Measurements from ENCODE around the gene NPIPB8. TPM values are rescaled to one million over a fixed set of nuclear protein-coding genes. Genes with fewer than 3 reads are reported as not detected.

NPIPB8 gene
- total and polyA plus RNA-seq, 2 of the 13 experiments (the other 11 are each of a cell fraction or from before 2014, with no cell fraction given) = 0.49 to 2.3 TPM

DNA sequence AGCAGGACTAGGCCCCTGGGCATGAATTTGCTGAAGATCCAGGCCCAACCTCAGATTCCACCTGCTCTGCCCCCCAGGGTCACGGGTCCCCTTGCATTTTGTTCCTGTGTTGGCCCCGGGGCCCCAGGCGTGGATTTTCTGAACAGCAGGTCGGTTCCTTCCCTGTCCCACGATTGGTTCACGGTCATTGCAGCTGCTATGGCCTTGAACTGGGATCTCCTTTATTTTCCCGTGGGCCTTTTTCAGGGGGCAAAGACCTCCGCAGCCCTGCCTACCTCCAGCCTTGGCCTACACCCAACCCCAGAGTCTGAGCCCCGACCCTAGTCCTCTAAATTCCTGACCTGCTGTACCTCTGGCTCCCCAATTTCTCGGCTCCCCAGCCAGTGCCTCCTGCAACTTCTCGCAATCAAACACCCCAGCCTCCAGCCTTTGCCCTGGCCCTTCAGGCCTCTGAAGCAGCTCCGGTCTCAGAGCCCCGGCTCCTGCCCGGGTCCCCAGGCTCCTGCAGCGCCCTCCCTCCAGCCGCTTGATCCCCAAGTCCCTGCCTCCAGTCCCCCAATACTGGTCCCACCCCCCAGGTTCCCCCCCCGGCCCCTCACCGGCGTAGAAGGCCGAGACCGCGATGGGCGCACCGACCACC is 15.2 kb upstream of the NPIPB8 start (continued):
- TF ChIP-seq, protein P1, sequence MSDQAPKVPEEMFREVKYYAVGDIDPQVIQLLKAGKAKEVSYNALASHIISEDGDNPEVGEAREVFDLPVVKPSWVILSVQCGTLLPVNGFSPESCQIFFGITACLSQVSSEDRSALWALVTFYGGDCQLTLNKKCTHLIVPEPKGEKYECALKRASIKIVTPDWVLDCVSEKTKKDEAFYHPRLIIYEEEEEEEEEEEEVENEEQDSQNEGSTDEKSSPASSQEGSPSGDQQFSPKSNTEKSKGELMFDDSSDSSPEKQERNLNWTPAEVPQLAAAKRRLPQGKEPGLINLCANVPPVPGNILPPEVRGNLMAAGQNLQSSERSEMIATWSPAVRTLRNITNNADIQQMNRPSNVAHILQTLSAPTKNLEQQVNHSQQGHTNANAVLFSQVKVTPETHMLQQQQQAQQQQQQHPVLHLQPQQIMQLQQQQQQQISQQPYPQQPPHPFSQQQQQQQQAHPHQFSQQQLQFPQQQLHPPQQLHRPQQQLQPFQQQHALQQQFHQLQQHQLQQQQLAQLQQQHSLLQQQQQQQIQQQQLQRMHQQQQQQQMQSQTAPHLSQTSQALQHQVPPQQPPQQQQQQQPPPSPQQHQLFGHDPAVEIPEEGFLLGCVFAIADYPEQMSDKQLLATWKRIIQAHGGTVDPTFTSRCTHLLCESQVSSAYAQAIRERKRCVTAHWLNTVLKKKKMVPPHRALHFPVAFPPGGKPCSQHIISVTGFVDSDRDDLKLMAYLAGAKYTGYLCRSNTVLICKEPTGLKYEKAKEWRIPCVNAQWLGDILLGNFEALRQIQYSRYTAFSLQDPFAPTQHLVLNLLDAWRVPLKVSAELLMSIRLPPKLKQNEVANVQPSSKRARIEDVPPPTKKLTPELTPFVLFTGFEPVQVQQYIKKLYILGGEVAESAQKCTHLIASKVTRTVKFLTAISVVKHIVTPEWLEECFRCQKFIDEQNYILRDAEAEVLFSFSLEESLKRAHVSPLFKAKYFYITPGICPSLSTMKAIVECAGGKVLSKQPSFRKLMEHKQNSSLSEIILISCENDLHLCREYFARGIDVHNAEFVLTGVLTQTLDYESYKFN (CRISPR knock-in tag; conservative IDR thresholded peaks at IDR 0.05) = peak; percentile 58
- TF ChIP-seq, protein P2, sequence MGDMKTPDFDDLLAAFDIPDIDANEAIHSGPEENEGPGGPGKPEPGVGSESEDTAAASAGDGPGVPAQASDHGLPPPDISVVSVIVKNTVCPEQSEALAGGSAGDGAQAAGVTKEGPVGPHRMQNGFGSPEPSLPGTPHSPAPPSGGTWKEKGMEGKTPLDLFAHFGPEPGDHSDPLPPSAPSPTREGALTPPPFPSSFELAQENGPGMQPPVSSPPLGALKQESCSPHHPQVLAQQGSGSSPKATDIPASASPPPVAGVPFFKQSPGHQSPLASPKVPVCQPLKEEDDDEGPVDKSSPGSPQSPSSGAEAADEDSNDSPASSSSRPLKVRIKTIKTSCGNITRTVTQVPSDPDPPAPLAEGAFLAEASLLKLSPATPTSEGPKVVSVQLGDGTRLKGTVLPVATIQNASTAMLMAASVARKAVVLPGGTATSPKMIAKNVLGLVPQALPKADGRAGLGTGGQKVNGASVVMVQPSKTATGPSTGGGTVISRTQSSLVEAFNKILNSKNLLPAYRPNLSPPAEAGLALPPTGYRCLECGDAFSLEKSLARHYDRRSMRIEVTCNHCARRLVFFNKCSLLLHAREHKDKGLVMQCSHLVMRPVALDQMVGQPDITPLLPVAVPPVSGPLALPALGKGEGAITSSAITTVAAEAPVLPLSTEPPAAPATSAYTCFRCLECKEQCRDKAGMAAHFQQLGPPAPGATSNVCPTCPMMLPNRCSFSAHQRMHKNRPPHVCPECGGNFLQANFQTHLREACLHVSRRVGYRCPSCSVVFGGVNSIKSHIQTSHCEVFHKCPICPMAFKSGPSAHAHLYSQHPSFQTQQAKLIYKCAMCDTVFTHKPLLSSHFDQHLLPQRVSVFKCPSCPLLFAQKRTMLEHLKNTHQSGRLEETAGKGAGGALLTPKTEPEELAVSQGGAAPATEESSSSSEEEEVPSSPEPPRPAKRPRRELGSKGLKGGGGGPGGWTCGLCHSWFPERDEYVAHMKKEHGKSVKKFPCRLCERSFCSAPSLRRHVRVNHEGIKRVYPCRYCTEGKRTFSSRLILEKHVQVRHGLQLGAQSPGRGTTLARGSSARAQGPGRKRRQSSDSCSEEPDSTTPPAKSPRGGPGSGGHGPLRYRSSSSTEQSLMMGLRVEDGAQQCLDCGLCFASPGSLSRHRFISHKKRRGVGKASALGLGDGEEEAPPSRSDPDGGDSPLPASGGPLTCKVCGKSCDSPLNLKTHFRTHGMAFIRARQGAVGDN (CRISPR knock-in tag; IDR thresholded peaks at IDR 0.05) = peak; percentile 9; the same call in 1 of the 2 replicates
- TF ChIP-seq RXRB (CRISPR knock-in tag; IDR thresholded peaks at IDR 0.05; ENCODE audit: borderline replicate concordance) (peak; percentile 70), ZNF430 (CRISPR knock-in tag; IDR thresholded peaks at IDR 0.05) (0 out of 2 replicates have a peak, but pooled peaks have one; percentile 21), HNF4A (CRISPR knock-in tag; IDR thresholded peaks at IDR 0.05) (peak; percentile 59)

Measured in HepG2 (cell line).